HG03108 (cell line): ENCODE results near the gene PUS1.
"Not testable (repeated sequence)": the region's sequence is repeated elsewhere in the genome, so short reads cannot be mapped to it uniquely, and the experiment has no call there.

Experiments
- ATAC-seq: cut with Tn5 transposase; IDR thresholded peaks from one replicate; pipeline ENCODE4 v1.9.1; 2021; ENCODE audit warnings: moderate library complexity; ENCODE audit not compliant: unreplicated experiment

The PUS1 gene

DNA sequence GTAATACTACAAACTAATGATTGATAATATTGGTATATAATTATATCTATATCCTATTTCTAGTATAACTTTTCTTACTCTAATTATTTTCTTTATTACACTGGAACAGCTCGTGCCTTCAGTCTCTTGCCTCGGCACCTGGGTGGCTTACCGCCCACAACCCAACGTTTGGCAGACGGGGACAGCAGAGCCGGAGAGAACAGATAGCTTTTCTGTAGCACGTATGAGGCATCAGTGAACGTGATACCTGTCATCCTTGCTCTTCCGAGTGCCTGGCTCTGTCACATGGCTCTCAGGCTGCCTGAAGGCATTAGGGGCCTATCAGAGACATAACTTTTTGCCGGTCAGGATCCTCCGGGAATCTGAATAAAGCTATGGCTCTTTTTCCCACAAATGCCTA lies 5.5 kb downstream of the PUS1 start:
- no peak for ATAC-seq

DNA sequence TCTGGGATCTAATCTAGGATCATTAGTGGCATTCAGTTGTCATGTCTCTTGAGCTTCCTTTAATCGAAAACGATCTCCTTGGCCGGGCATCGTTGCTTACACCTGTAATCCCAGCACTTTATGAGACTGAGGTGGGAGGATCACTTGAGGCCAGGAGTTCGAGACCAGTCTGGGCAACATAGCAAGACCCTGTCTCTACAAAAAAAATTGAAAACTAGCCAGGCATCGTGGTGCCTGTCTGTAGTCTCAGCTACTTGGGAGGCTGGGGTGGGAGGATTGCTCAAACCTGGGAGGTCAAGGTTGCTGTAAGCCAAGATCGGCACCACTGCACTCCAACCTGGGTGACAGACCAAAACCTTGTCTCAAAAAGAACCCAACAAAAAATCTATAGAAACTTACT lies 9.0 kb downstream of the PUS1 start:
- no peak for ATAC-seq

- no peak for ATAC-seq
Measured at GRCh38 chr12:131939007-131939406, 9.9 kb downstream of the PUS1 start.

- no peak for ATAC-seq
Measured at GRCh38 chr12:131940141-131940547, 11.1 kb downstream of the PUS1 start.

DNA sequence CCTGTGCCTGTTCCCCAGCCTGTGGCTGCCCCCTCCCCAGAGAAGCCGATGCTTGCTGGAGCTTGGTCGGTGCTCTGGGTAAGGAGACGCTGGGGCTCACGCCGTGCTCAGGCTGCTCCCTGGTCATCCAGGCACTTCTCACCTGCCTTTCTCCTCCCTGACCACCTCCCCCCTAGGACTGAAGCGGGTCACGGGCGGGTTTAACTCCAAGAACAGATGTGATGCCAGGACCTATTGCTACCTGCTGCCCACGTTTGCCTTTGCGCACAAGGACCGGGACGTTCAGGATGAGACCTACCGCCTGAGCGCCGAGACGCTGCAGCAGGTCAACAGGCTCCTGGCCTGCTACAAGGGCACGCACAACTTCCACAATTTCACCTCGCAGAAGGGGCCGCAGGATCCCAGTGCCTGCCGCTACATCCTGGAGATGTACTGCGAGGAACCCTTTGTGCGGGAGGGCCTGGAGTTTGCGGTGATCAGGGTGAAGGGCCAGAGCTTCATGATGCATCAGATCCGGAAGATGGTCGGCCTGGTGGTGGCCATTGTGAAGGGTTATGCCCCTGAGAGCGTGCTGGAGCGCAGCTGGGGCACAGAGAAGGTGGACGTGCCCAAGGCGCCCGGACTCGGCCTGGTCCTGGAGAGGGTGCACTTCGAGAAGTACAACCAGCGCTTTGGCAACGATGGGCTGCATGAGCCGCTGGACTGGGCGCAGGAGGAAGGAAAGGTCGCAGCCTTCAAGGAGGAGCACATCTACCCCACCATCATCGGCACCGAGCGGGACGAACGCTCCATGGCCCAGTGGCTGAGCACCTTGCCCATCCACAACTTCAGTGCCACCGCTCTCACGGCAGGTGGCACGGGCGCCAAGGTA lies 12.3 kb downstream of the PUS1 start:
- ATAC-seq: no peak

DNA sequence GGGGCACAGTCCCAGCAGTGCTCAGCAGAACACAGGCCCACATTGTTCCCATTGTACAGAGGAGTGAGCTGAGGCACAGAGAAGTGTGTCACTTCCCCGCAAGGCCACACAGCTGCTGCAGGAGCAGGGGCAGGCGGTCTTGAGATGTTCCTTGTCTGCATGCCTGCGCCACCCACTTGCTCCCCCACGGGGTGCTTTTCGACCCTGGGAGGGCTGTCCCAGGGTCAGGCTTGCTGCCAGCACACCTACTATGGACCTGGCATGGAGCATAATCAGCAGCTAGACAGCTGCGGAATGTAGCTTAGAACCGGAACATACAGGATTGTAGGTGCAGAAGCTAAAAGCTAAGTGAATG lies 12.9 kb downstream of the PUS1 start:
- ATAC-seq: no peak

DNA sequence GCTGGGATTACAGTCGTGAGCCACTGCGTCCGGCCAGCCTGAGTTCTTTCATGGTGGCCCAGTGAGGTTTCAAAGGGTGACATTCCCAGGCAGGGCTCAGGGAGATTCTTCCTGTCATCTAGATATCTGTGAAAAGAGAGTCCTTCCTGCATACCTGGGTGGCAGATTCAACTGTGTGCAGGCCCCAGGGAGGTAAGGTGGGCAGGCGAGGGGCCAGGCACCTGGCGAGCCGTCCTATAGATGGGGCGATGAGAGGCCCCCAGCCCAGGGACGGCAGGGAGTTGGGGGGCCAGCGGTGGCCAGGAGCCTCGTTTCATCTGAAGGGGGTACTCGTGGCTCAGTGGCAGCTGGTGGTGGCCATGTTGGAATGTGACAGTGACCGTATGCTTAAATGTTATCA lies 13.6 kb downstream of the PUS1 start:
- no peak for ATAC-seq

- no peak for ATAC-seq
Measured at GRCh38 chr12:131943389-131943788, 14.3 kb downstream of the PUS1 start.

GRCh38 chr12:131943876-131944275 lies 14.8 kb downstream of the PUS1 start:
- no peak for ATAC-seq

DNA sequence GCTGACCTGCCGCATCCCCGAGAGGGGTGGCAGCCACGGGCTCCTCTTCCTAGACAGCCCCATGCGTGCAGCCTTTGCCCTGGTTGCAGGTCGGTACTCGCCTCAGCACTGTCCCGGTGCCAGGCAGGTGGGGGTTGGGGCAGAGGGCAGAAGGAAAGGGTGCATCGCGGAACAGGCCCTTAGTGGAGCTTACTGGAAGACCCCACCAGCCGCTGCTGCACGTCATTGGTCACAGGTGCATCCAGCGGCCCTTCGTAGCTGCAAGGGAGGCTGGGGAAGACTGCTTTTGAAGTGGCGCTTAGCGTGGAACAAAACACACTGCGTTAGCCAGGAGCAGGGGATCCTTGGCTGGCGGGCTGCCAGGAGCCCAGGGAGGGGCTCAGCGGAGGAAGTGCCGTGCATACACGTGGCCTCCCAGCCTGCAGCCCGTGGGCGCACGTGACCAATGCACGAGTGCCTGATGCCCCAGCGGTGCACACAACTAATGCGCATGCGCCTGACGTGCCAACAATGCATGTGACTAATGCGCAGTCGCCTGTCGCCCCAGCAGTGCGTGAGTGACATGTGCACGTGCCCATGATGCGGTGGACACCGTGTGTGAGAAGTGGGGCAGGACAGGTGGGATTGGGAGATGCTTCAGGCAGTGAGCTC lies 15.7 kb downstream of the PUS1 start:
- ATAC-seq: no peak

GRCh38 chr12:131946757-131947156 lies 17.7 kb downstream of the PUS1 start:
- no peak for ATAC-seq

DNA sequence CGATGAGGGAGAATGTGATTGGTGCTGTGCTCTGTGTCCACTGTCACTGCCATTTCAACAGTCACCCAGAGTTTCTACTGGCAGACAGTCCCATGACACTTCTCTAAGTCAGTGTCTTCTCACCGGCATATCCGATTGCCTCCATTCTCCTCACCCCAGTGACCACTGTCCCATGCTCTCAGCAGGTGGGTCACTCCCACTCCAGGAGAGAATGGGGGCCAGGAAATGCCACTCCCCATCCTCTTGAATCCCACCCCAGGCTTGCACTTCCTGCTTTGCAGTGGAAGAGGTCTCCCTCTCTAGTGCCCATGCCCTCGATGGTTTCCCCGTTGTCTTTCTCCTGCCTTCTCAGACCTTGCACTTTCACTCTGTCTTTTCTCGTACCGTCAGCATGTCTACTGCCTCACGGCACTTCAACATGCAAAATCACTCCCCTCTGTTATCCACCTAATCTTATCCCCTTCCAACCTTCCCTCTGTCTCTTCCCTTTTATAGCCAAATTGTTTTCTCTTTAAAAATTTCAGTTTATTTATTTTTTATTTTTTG lies 18.5 kb downstream of the PUS1 start:
- no peak for ATAC-seq

DNA sequence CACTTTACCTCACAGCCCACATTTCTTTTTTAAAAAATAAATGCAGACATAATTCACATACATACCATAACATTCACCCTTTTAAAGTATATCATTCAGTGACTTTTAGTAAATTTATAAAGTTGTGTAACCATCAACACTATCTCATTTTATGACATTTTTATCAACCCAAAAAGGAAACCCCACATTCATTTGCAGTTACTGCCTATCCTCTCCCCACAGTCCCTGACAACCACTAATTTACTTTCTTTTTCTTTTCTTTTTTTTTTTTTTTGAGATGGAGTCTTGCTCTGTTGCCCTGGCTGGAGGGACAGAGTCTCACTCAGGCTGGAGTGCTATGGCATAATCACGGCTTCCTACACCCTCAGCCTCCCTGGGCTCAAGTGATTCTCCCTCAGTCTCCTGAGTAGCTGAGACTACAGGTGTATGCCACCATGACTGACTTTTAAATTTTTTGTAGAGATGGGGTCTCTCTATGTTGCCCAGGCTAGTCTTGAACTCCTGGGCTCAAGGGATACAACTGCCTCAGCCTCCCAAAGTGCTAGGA lies 19.2 kb downstream of the PUS1 start:
- no peak for ATAC-seq

GRCh38 chr12:131948713-131949430 lies 19.8 kb downstream of the PUS1 start:
- ATAC-seq: not testable (repeated sequence)

DNA sequence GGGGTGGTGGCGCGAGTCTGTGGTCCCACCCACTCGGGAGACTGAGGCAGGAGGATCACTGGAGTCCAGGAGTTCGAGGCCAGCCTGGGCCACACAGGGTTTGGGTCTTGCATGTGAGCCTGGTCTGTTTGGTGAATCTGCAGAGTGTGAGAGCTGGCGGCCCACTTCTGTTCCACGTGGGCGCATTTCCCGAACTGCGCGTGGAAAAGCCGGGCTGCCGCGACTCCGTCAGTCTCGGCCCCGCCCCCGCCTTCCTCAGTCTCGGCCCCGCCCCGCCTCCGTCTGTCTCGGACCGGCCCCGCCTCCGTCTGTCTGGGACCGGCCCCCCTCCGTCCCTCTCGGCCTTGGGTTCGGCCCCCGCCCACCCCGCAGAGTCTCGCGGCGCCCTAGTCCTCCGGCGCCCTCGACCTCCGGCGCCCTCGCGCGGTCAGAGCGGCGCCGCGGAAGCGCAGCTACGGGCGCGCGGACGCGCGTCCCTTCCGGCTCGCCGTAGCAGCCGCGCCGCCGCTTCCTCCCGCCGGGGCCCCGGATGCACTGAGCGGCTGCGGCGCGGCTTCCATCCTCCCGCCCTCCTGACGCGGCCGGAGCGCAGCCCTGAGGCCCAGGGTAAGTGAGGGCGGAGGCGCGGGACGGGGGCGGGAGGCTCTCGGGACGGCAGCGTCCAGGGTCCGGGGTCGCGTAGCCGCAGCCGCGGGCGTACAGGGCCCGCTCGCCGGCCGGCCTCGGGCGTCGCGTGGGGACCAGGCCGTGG lies 20.5 kb downstream of the PUS1 start, which contains the start of gene EP400:
Gene EP400 (plus strand): TSS at position 512 of the 751 bp plus-strand sequence. CDS start 10,678 bp downstream, outside the sequence.
- peak; percentile 88 for ATAC-seq

- ATAC-seq: peak; percentile 13
Measured at GRCh38 chr12:131950182-131950913, 21.3 kb downstream of the PUS1 start.

- ATAC-seq: not testable (repeated sequence)
Measured at GRCh38 chr12:131953810-131954209, 24.7 kb downstream of the PUS1 start.

GRCh38 chr12:131954460-131954859 lies 25.4 kb downstream of the PUS1 start:
- ATAC-seq: not testable (repeated sequence)

GRCh38 chr12:131959116-131959515 lies 30.0 kb downstream of the PUS1 start:
- no peak for ATAC-seq
